HepG2 (cell line): ENCODE data around the gene UBE2QL1.

ENCODE experiments used
- ATF2 ChIP-seq: sonication (generic); formaldehyde crosslinking; IDR thresholded peaks from 2 replicates; pipeline ENCODE4 v1.4.0; 2020; ENCODE audit warnings: missing genetic modification reagents
- CTCF ChIP-seq: sonication (generic); formaldehyde crosslinking; IDR thresholded peaks from 2 replicates; pipeline ENCODE4 v1.5.0; 2020; ENCODE audit warnings: mild to moderate bottlenecking, missing genetic modification reagents, moderate library complexity
- DPF2 ChIP-seq: sonication (generic); formaldehyde crosslinking; IDR thresholded peaks from 2 replicates; pipeline ENCODE4 v1.4.0; 2020; ENCODE audit warnings: mild to moderate bottlenecking, low read depth, missing genetic modification reagents, borderline replicate concordance
- E2F1 ChIP-seq: sonication (generic); formaldehyde crosslinking; IDR thresholded peaks from 2 replicates; pipeline ENCODE4 v1.5.0; 2020; ENCODE audit warnings: missing genetic modification reagents
- KLF15 ChIP-seq: sonication (generic); formaldehyde crosslinking; IDR thresholded peaks from 2 replicates; pipeline ENCODE4 v1.8.1; 2023; ENCODE audit warnings: borderline replicate concordance, mild to moderate bottlenecking, inconsistent platforms, missing genetic modification reagents, mixed read lengths
- NCOR1 ChIP-seq: fragments of 200-600 bp; sonication (generic); IDR thresholded peaks from 2 replicates; pipeline ENCODE4 v1.7.0; 2017; ENCODE audit warnings: antibody characterized with exemption, low read length, borderline replicate concordance
- NFE2L1 ChIP-seq: sonication (generic); formaldehyde crosslinking; IDR thresholded peaks from 2 replicates; pipeline ENCODE4 v1.4.0; 2020; ENCODE audit warnings: missing genetic modification reagents, mild to moderate bottlenecking, borderline replicate concordance
- PAX8 ChIP-seq: sonication (generic); formaldehyde crosslinking; IDR thresholded peaks from 2 replicates; pipeline ENCODE4 v1.8.0; 2022; ENCODE audit warnings: mild to moderate bottlenecking, missing genetic modification reagents, borderline replicate concordance
- POLR2A ChIP-seq, 2 experiments: IDR thresholded peaks; 2 replicates each; pipeline ENCODE4 v1.6.1; 2011; ENCODE audit warnings: low read depth in 2 of 2, low read length in 2 of 2, mild to moderate bottlenecking in 1 of 2, moderate library complexity in 1 of 2; ENCODE audit not compliant: insufficient read depth in 1 of 2
- RERE ChIP-seq: IDR thresholded peaks from 2 replicates; pipeline ENCODE4 v1.6.1; 2016; ENCODE audit warnings: low read depth, missing genetic modification reagents, missing compliant biosample characterization
- ZBTB33 ChIP-seq: sonication (generic); formaldehyde crosslinking; IDR thresholded peaks from 2 replicates; pipeline ENCODE4 v1.4.0; 2020; ENCODE audit warnings: missing genetic modification reagents
- ZNF615 ChIP-seq: sonication (generic); formaldehyde crosslinking; IDR thresholded peaks from 2 replicates; pipeline ENCODE4 v1.5.0; 2020; ENCODE audit warnings: mild to moderate bottlenecking, missing genetic modification reagents, borderline replicate concordance
- ZSCAN29 ChIP-seq: sonication (generic); formaldehyde crosslinking; conservative IDR thresholded peaks from 2 replicates; pipeline ENCODE4 v1.4.0; 2020; ENCODE audit warnings: mild to moderate bottlenecking, missing genetic modification reagents

- TF ChIP-seq ATF2 (CRISPR knock-in tag) (no peak), E2F1 (CRISPR knock-in tag) (no peak), POLR2A (IDR thresholded peaks at IDR 0.05; ENCODE audit: insufficient read depth in 1 of 2, low read depth in 2 of 2, low read length in 2 of 2) (no peak), ZSCAN29 (CRISPR knock-in tag) (no peak), ZNF615 (no peak), NFE2L1 (CRISPR knock-in tag) (no peak), NCOR1 (no peak), CTCF (no peak), ZBTB33 (CRISPR knock-in tag) (no peak), RERE (CRISPR knock-in tag) (no peak), DPF2 (no peak), KLF15 (CRISPR knock-in tag) (no peak), PAX8 (CRISPR knock-in tag) (no peak)
These were observed 34.1 kb downstream of the UBE2QL1 start for GRCh38 chr5:6482735-6483134.
